ENCODE measurements around the gene LEP.

Gene LEP

GRCh38 chr7:128274246-128274883, 33.3 kb downstream of the LEP start:
- H2BK5ac ChIP-seq (ENCODE audit: low read length): no peak overlapping the region
- H3K18ac ChIP-seq (ENCODE audit: low read length): peak overlapping the region; percentile 25
- H3K4me1 ChIP-seq (ENCODE audit: control insufficient read depth in 2 of 2, insufficient read depth in 1 of 2, low read depth in 1 of 2, low read length in 2 of 2): peaks cover 0 to 3% of the 10 kb centered on the region in 2 donors
- no peaks in the 10 kb centered on the region for H3K36me3 ChIP-seq (replicated peaks in 1 of 2; ENCODE audit: control insufficient read depth in 2 of 2, insufficient read depth in 2 of 2, low read length in 2 of 2)
- H3K4me3 ChIP-seq (ENCODE audit: low read length in 2 of 2): no peak overlapping the region
- H3K14ac ChIP-seq (ENCODE audit: low read length): no peak overlapping the region
- no peak overlapping the region for H2BK15ac ChIP-seq (ENCODE audit: low read length)
- no peak overlapping the region for H4K91ac ChIP-seq (ENCODE audit: low read depth, low read length, poor library complexity)
- H3K9me3 ChIP-seq (replicated peaks in 1 of 2; ENCODE audit: control insufficient read depth in 2 of 2, insufficient read depth in 1 of 2, low read depth in 1 of 2, low read length in 2 of 2): peaks cover 0 to 2% of the 10 kb centered on the region in 2 donors
- no peak for DNase-seq (ENCODE audit: low spot score)
- H3K4ac ChIP-seq (ENCODE audit: low read length): no peak overlapping the region
- H3K79me1 ChIP-seq (ENCODE audit: low read depth, low read length): no peaks in the 10 kb centered on the region
- no peak overlapping the region for H3K23ac ChIP-seq (ENCODE audit: low read depth, low read length, poor library complexity)
- H4K8ac ChIP-seq (ENCODE audit: low read depth, low read length): no peak overlapping the region
- H3K27ac ChIP-seq (replicated peaks; ENCODE audit: low read length): no peak overlapping the region
- no peak overlapping the region for H2AFZ ChIP-seq (ENCODE audit: low read length)
- no peak overlapping the region for H2AK5ac ChIP-seq (ENCODE audit: low read depth, low read length)
- no peak overlapping the region for H2BK120ac ChIP-seq (ENCODE audit: low read depth, low read length)
- no peaks in the 10 kb centered on the region for H3K27me3 ChIP-seq (ENCODE audit: control insufficient read depth in 3 of 3, insufficient read depth in 3 of 3, low read depth in 1 of 3, low read length in 3 of 3)
- no peak overlapping the region for H3K4me2 ChIP-seq (ENCODE audit: insufficient read depth, low read length, poor library complexity, severe bottlenecking)
- WGBS, 2 donors (ENCODE audit: extremely low coverage in 2 of 2, insufficient read length in 2 of 2, insufficient replicate concordance in 1 of 2): no CpG with 5 or more reads among the region's 4 CpGs
- H2BK12ac ChIP-seq (ENCODE audit: low read length): no peak overlapping the region
- H3K9ac ChIP-seq (ENCODE audit: low read depth, low read length, poor library complexity): no peak overlapping the region

- H3K4me2 ChIP-seq (ENCODE audit: insufficient read depth, low read length, poor library complexity, severe bottlenecking): no peak overlapping the region
- no peak overlapping the region for H2BK12ac ChIP-seq (ENCODE audit: low read length)
- H2BK15ac ChIP-seq (ENCODE audit: low read length): peak overlapping the region; percentile 38
- H2BK120ac ChIP-seq (ENCODE audit: low read depth, low read length): no peak overlapping the region
- H3K18ac ChIP-seq (ENCODE audit: low read length): no peak overlapping the region
- H3K27me3 ChIP-seq (ENCODE audit: control insufficient read depth in 3 of 3, insufficient read depth in 3 of 3, low read depth in 1 of 3, low read length in 3 of 3): no peaks in the 10 kb centered on the region
- H3K9ac ChIP-seq (ENCODE audit: low read depth, low read length, poor library complexity): no peak overlapping the region
- no peak overlapping the region for H3K4me3 ChIP-seq (ENCODE audit: low read length in 2 of 2)
- H3K36me3 ChIP-seq (replicated peaks in 1 of 2; ENCODE audit: control insufficient read depth in 2 of 2, insufficient read depth in 2 of 2, low read length in 2 of 2): no peaks in the 10 kb centered on the region
- H3K4ac ChIP-seq (ENCODE audit: low read length): no peak overlapping the region
- H4K8ac ChIP-seq (ENCODE audit: low read depth, low read length): no peak overlapping the region
- no peak for DNase-seq (ENCODE audit: low spot score)
- no peak overlapping the region for H4K91ac ChIP-seq (ENCODE audit: low read depth, low read length, poor library complexity)
- H3K14ac ChIP-seq (ENCODE audit: low read length): peak overlapping the region; percentile 26
- H3K4me1 ChIP-seq (ENCODE audit: control insufficient read depth in 2 of 2, insufficient read depth in 1 of 2, low read depth in 1 of 2, low read length in 2 of 2): peaks cover 0 to 3% of the 10 kb centered on the region in 2 donors
- peak overlapping the region; percentile 43 for H2AK5ac ChIP-seq (ENCODE audit: low read depth, low read length)
- H3K27ac ChIP-seq (replicated peaks; ENCODE audit: low read length): no peak overlapping the region
- WGBS, 2 donors (ENCODE audit: extremely low coverage in 2 of 2, insufficient read length in 2 of 2, insufficient replicate concordance in 1 of 2): no CpG with 5 or more reads among the region's 3 CpGs
- no peaks in the 10 kb centered on the region for H3K79me1 ChIP-seq (ENCODE audit: low read depth, low read length)
- peaks cover 0 to 2% of the 10 kb centered on the region in 2 donors for H3K9me3 ChIP-seq (replicated peaks in 1 of 2; ENCODE audit: control insufficient read depth in 2 of 2, insufficient read depth in 1 of 2, low read depth in 1 of 2, low read length in 2 of 2)
- H2BK5ac ChIP-seq (ENCODE audit: low read length): no peak overlapping the region
- H2AFZ ChIP-seq (ENCODE audit: low read length): no peak overlapping the region
- H3K23ac ChIP-seq (ENCODE audit: low read depth, low read length, poor library complexity): no peak overlapping the region
Measured at GRCh38 chr7:128274884-128275603, 34.0 kb downstream of the LEP start.

- no peak overlapping the region for H3K4me3 ChIP-seq (ENCODE audit: low read length in 2 of 2)
- no peak overlapping the region for H3K23ac ChIP-seq (ENCODE audit: low read depth, low read length, poor library complexity)
- peak overlapping the region; percentile 40 for H3K18ac ChIP-seq (ENCODE audit: low read length)
- H3K4me1 ChIP-seq (ENCODE audit: control insufficient read depth in 2 of 2, insufficient read depth in 1 of 2, low read depth in 1 of 2, low read length in 2 of 2): peaks cover 0 to 3% of the 10 kb centered on the region in 2 donors
- peaks cover 0 to 2% of the 10 kb centered on the region in 2 donors for H3K9me3 ChIP-seq (replicated peaks in 1 of 2; ENCODE audit: control insufficient read depth in 2 of 2, insufficient read depth in 1 of 2, low read depth in 1 of 2, low read length in 2 of 2)
- no peak overlapping the region for H3K9ac ChIP-seq (ENCODE audit: low read depth, low read length, poor library complexity)
- peak overlapping the region; percentile 26 for H3K14ac ChIP-seq (ENCODE audit: low read length)
- peak overlapping the region; percentile 38 for H2BK15ac ChIP-seq (ENCODE audit: low read length)
- peak overlapping the region; percentile 1 for H4K8ac ChIP-seq (ENCODE audit: low read depth, low read length)
- no peak overlapping the region for H2AFZ ChIP-seq (ENCODE audit: low read length)
- H3K27ac ChIP-seq (replicated peaks; ENCODE audit: low read length): no peak overlapping the region
- H4K91ac ChIP-seq (ENCODE audit: low read depth, low read length, poor library complexity): no peak overlapping the region
- DNase-seq (ENCODE audit: low spot score): no peak
- no peak overlapping the region for H3K4me2 ChIP-seq (ENCODE audit: insufficient read depth, low read length, poor library complexity, severe bottlenecking)
- WGBS, 2 donors (ENCODE audit: extremely low coverage in 2 of 2, insufficient read length in 2 of 2, insufficient replicate concordance in 1 of 2): no CpG with 5 or more reads among the region's 4 CpGs
- no peaks in the 10 kb centered on the region for H3K27me3 ChIP-seq (ENCODE audit: control insufficient read depth in 3 of 3, insufficient read depth in 3 of 3, low read depth in 1 of 3, low read length in 3 of 3)
- no peaks in the 10 kb centered on the region for H3K36me3 ChIP-seq (replicated peaks in 1 of 2; ENCODE audit: control insufficient read depth in 2 of 2, insufficient read depth in 2 of 2, low read length in 2 of 2)
- no peaks in the 10 kb centered on the region for H3K79me1 ChIP-seq (ENCODE audit: low read depth, low read length)
- H3K4ac ChIP-seq (ENCODE audit: low read length): no peak overlapping the region
- H2AK5ac ChIP-seq (ENCODE audit: low read depth, low read length): peak overlapping the region; percentile 43
- no peak overlapping the region for H2BK12ac ChIP-seq (ENCODE audit: low read length)
- no peak overlapping the region for H2BK120ac ChIP-seq (ENCODE audit: low read depth, low read length)
- no peak overlapping the region for H2BK5ac ChIP-seq (ENCODE audit: low read length)
Measured at GRCh38 chr7:128275681-128276080, 34.6 kb downstream of the LEP start.

- Histone ChIP-seq H3K18ac (ENCODE audit: low read length) (no peak overlapping the region), H3K23ac (ENCODE audit: low read depth, low read length, poor library complexity) (no peak overlapping the region), H2BK15ac (ENCODE audit: low read length) (no peak overlapping the region), H2BK120ac (ENCODE audit: low read depth, low read length) (no peak overlapping the region), H3K9ac (ENCODE audit: low read depth, low read length, poor library complexity) (no peak overlapping the region), H3K27me3 (ENCODE audit: control insufficient read depth in 3 of 3, insufficient read depth in 3 of 3, low read depth in 1 of 3, low read length in 3 of 3) (no peaks in the 10 kb centered on the region), H3K27ac (replicated peaks; ENCODE audit: low read length) (no peak overlapping the region), H3K4ac (ENCODE audit: low read length) (no peak overlapping the region), H3K79me1 (ENCODE audit: low read depth, low read length) (no peaks in the 10 kb centered on the region), H3K4me1 (ENCODE audit: control insufficient read depth in 2 of 2, insufficient read depth in 1 of 2, low read depth in 1 of 2, low read length in 2 of 2) (peaks cover 0 to 3% of the 10 kb centered on the region in 2 donors), H2AK5ac (ENCODE audit: low read depth, low read length) (no peak overlapping the region), H2BK12ac (ENCODE audit: low read length) (no peak overlapping the region), H2AFZ (ENCODE audit: low read length) (no peak overlapping the region), H3K14ac (ENCODE audit: low read length) (no peak overlapping the region), H2BK5ac (ENCODE audit: low read length) (no peak overlapping the region), H3K9me3 (replicated peaks in 1 of 2; ENCODE audit: control insufficient read depth in 2 of 2, insufficient read depth in 1 of 2, low read depth in 1 of 2, low read length in 2 of 2) (peaks cover 0 to 5% of the 10 kb centered on the region in 2 donors), H4K91ac (ENCODE audit: low read depth, low read length, poor library complexity) (no peak overlapping the region), H4K8ac (ENCODE audit: low read depth, low read length) (no peak overlapping the region), H3K4me3 (ENCODE audit: low read length in 2 of 2) (no peak overlapping the region), H3K4me2 (ENCODE audit: insufficient read depth, low read length, poor library complexity, severe bottlenecking) (no peak overlapping the region), H3K36me3 (replicated peaks in 1 of 2; ENCODE audit: control insufficient read depth in 2 of 2, insufficient read depth in 2 of 2, low read length in 2 of 2) (peaks cover 0 to 1% of the 10 kb centered on the region in 2 donors)
- WGBS, 2 donors (ENCODE audit: extremely low coverage in 2 of 2, insufficient read length in 2 of 2, insufficient replicate concordance in 1 of 2): no CpG with 5 or more reads among the region's 1 CpG
- DNase-seq (ENCODE audit: low spot score): no peak
Measured at GRCh38 chr7:128278366-128278765, 37.3 kb downstream of the LEP start.

All from neuronal stem cell (in vitro differentiated cells).